Colon (tissue), 2 donors: ENCODE data around the gene PIGR.

Experiments
- FAIRE-seq: peaks from 2 replicates; lab custom pipeline; 2012; peaks lifted over from hg19 to GRCh38; lab: Jason Lieb, UNC
- donor health status: control.
- donor health status: control.

The PIGR gene

DNA sequence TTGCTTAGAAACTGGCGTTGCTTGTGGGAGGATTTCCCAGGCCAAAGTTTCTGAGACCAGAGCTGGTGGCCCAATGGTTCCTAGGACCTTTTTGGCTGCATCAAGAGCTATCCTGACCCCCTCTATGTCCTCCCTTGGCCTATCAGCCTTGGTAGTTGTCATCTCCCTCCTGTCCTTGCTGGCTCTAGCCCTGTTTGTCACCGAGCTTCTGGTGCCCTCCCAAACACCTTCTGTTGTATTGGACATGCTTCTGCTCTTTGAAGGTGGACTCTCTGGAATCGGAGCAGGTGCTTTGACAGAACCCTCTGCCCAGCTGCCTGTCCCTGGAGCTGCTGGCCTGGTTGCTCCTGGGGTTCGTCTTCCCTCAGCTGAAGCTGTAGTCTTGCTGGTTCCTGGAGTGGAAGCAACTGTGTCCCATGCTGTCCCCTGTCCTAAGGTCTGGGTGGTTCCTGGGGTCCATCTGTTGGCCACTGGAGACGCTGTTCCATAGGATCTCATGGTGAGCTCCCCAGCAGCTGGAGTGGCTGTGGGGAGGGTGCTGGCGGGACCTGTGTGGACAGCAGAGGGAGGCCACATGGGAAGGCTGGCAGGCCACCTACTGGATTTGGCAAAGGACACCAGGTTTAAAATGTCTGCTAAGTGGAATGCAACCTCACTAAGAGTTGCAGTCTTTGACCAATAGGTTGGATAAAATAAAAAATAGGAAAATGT, 14.6 kb upstream of the PIGR start:
- no peak for FAIRE-seq

GRCh38 chr1:206958144-206958543, 11.9 kb upstream of the PIGR start:
- FAIRE-seq, result no peak

DNA sequence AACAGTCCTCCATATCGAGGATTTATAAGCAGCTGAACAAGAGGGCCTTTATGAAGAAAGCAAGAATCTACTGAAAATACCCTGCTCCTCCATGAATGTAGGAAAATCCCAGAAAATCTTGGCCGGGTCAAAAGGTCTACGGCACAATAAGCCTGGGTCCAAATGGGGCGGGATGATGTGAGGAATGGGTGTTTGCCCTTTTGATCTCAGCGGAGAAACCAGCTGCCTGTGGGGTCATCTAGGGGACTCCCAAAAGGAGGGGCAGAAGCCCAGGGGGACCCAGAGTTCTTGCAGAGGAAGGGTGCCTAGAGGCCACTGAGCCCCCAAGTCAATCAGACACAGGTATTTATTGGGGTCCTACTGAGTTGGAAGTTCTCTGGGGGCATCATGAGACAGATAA, 11.4 kb upstream of the PIGR start:
- FAIRE-seq, result no peak

- FAIRE-seq, result no peak
These were observed 9.5 kb upstream of the PIGR start for GRCh38 chr1:206955476-206956451.

DNA sequence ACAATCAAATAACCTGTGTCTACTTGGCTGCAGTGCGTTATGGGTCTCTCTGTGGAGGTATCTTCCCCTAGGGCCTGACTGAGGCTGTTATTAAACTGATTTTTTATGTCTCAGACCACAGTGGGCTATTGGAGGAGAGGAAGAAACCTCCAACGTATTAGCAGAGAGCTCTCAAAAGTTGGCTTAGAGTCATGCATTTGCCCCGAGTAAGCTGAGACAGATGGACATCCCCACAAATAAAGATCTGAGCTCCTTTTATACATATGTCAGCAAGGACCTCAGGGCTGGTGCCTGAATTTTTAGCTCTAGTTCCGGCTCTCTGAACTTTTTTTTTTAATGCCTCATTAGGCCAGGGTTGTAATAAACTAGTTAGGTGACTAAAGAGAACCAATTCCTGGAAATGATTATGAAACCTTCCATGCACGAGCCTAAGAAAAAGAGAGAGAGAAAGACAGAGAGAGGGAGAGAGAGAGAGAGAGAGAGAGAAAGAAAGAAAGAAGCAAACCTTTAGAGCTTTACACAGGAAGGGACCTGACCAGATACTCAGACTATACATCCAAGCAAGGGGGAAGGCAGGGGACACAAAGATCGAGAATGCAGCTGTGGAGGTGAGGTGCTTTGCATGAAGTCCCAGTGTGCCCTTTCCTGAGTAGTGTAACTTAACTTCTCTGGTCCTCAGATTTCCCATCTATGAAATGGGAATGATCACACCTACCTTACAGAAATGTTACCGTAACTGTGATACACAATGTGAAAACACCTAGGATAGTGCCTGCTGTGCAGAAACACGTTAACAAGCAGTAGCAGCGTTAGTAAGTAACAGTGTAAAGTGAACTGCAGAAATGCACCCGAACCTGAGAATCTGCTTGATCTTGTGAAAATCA, 8.4 kb upstream of the PIGR start:
- no peak for FAIRE-seq

GRCh38 chr1:206953626-206954025, 7.4 kb upstream of the PIGR start:
- no peak for FAIRE-seq

GRCh38 chr1:206953126-206953525, 6.9 kb upstream of the PIGR start:
- no peak for FAIRE-seq

GRCh38 chr1:206952171-206952570, 5.9 kb upstream of the PIGR start:
- FAIRE-seq, result no peak

DNA sequence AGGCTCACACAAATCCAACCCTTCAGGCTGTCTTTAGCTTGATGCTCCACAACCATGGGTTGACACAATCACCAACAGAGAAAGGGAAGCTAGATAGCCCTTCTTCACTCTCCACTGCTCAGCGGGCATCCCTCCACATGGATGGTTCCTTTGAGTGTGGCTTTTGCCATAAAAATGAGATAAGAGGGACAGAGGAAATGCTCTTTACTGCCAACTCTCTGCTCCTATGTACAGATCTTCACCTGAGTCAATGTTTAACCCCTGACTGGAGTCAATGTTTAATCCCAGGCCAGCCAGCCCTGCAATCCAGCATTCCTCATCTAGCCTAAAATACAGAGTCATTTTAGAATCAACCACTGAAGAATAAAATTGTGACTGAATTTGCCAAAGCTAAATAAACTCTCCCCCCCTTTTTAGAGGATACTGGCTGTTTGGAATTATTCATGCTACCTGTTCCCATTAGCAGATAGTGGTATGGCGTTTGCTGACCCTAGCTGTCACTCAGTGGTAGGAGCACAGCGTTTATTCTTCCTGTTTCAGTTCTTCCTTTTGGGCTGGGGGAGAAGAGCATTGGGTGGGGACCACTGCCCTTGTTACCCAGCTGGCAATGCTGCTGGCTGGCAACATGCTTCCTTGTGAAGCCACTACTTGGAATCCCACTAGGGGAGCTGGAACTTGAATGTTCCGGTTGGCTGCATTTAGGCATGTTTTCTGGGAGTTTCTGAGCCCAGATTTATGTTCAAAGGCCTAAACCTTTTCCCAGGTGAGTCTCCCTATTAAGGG, 5.2 kb upstream of the PIGR start:
- no peak for FAIRE-seq

DNA sequence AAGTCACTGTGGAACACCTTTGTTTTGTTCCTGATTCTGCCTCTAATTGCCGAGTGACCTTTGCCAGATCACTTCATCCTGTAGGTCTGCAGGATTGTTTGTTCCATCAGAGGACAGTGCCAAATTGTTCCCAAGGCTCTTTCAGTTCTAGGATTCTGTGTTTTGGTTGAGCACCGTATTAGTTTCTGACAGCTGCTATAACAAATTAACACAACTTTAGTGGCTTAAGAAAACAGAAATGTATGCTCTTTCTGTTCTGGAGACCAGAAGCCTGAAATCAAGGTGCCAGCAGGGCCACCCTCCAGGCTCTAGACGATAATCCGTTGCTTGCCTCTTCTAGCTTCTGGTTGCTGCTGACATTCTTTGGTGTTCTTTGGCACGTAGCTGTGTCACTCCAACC, 3.4 kb upstream of the PIGR start:
- no peak for FAIRE-seq

DNA sequence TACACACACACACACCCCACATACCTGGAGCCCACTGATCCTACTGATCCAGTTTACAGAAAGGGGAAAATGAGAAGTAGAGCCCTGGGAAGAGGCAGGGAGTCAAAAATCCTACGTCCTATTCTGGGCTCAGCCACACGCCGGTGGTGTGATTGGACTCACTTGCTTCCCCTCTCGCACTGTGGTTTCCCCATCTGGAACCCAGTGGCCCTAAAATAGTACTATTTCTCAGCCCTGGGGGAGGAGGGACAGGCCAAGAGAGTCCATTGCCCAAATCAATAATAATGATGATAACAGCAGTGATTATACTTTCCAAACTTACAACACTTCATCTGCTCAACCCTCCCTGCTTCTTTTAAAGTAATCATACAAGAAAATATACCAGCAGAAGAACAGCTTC, 2.9 kb upstream of the PIGR start:
- FAIRE-seq, result no peak

DNA sequence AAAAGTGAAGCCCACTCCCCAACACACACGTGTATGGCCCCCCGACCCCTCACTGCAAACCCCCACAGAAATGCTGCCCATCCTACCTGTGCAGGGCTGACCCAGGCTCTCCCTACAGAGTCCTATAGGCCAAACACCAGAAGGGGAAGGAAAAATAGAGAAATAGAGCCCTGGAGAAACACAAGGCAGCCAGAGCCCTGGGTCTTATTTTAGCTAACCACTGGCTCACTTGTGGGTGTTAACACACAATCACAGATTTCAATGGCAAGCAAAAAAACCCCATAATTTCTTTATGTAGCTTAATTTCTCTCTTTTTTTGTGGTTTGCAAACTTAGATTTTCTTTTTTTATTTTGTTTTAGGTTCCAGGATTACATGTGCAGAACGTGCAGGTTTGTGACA, 989 bp upstream of the PIGR start:
- no peak for FAIRE-seq

DNA sequence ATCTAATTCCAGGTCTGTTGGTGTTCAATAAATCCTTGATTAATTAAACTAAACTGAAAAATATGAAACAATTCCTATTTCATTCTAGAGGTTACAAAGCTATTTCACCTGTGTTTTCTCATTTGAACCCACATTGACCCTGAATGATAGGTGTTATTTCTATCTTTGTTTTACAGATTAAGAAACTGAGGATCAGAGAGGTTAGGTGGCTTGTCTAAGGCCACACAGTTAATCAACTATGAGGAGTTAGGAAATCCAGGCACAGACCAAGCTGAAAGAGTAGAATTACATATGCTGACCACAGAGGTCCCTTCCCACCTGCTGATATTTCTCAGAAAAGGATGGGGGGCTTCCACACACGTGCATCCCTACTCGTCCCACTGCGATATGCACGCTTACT, 487 bp downstream of the PIGR start:
- no peak for FAIRE-seq

DNA sequence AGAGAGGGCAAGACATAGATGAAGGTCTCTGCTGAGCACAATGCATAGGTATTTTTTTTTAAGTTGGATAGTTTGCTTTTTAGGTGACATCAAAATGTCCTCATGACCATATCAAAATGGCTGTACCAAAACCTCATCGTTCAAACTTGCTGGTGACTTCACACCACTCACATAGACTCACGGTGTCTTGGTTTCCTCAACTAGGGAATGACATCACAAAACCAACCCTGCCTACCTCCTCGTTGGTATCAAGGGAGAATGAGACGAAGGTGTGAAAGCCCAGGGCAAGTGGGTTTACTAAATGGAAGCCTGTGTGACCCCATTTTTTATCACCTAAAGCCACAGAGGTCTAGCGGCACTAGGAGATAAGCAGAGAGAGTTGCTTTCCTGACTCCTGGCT, 1.6 kb downstream of the PIGR start:
- FAIRE-seq, result no peak

DNA sequence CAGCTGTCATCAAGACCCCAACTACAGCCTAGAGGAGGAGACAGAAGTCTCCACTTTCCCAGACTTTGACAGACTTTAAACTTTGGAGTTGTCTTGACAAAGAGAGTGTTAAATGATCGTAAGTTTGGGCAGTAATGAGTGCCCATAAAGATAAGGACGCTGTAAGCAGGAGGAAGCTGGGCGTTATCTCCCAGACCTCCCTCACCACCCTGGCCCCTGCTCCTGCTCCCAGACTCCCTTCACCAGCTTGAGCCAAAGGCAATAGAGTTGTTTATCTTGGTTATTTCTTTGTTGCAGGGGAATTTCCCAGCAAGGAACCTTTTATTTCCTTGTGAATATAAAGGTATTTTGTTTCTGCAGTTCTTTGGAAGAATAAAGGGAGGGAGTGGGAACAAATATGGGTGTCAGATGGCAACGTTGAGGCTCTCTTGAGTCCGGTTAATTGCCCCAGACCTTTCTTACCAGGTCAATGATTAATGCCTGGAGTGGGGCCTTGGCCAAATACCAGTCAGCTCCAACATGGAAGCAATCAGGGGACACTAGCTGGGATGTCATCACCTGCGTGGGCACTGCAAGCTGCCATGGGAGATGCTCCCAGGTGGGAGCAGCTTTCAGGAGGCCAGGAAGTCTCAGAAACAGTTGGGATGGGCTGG, 4.4 kb downstream of the PIGR start:
- FAIRE-seq, result no peak

- FAIRE-seq, result no peak
These were observed 5.7 kb downstream of the PIGR start for GRCh38 chr1:206940588-206940936.

- FAIRE-seq, result no peak
These were observed 6.3 kb downstream of the PIGR start for GRCh38 chr1:206939841-206940587.

- no peak for FAIRE-seq
These were observed 7.1 kb downstream of the PIGR start for GRCh38 chr1:206939131-206939530.

DNA sequence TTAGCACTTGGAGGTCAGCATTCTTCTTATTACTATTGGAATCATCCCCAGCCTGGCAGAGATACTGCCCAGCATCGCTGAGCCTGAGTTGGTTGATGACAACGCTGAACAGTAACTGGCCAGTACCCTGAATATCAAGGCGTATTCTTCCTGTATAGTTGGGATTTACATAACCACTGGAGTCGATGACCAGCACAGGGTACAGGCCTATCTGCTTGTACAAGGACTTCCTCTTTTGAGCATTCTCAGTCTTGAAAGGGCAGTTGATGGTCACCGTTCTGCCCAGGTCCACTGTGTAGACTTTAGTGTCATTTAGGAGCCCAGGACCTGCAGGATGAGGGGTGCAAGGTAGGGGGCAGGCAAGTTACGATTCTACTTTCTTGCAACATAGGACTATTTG, 8.8 kb downstream of the PIGR start:
- no peak for FAIRE-seq

DNA sequence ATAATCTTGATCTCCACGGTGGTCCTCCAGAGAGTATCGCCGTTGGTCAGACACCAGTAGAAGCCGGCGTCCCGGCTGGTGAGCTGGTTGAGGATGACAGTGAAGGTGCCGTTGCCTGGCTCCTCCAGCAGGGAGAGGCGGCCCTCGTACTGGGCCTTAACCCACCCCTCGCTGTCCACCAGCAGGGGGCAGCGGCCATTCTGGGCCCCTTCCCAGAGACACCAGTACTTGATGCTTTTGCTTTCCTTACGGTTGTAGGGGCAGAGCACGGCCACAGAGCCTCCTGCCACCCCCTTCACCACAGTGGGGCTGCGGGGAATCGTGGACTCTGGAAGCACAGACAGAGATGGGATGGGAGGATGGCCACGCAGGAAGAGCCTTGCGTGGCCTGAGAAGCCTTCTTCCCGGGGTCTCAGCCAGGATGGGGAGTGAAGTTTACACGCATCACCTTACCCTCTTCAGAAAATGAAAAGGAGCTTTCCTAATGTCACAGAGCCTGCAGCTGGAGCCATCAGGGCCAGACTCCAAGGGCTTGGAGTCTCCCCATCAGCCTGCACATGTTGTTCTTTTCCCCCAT, 10.7 kb downstream of the PIGR start:
- no peak for FAIRE-seq
